ENCODE measurements around the gene TBC1D30.
"Not testable (repeated sequence)": the region's sequence is repeated elsewhere in the genome, so short reads cannot be mapped to it uniquely, and the experiment has no call there.

TBC1D30 gene

DNA sequence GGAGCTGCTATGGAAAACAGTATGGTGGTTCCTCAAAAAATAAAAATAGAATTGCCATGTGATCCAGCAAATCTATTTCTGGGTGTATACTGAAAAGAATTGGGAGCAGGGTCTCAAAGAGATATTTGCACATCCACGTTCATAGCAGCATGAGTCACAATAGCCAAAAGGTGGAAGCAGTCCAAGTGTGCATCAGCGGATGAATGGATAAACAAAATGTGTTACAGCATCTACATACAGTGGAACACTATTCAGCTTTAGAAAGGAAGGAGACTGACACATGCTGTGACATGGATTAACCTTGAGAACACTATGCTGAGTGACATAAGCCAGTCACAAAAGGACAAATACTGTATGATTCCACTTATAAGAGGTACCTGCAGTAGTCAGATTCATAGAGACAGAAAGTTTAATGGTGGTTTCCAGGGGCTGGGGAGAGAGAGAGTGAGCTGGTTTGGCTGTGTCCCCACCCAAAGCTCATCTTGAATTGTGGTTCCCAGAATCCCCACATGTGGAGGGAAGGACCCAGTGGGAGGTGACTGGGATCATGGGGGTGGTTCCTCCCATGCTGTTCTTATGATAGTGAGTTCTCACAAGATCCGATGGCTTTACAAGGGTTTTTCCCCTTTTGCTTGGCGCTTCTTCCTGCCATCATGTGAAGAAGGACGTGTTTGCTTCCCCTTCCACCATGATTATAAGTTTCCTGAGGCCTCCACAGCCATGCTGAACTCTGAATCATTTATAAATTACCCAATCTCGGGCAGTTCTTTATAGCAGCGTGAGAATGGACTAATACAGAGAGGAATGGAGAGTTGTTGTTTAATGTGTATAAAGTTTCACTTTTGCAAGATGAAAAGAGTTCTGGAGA, 17.6 kb upstream of the TBC1D30 start:
- DNase-seq = peak; percentile 62

DNA sequence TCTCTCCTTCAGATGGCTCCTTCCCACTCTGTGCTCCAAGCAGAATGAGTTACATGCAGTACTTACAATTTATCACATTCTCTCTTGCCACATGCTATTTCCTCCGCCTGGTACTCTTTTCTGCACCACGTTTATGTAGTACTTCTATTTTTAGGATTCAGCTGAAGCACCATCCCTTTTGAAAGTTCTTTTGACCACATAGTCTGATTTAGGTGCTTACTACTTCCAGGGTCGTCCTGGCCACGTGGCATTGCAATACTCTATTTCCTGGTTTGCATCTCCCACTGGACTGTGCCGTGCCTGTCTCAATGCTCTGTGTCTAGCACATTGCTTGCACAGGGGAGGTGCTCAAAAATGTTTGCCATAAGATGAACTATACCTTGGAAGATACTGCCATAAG, 16.3 kb upstream of the TBC1D30 start:
- DNase-seq = no peak

GRCh38 chr12:64810831-64811230, 13.6 kb upstream of the TBC1D30 start:
- no peak for DNase-seq

DNA sequence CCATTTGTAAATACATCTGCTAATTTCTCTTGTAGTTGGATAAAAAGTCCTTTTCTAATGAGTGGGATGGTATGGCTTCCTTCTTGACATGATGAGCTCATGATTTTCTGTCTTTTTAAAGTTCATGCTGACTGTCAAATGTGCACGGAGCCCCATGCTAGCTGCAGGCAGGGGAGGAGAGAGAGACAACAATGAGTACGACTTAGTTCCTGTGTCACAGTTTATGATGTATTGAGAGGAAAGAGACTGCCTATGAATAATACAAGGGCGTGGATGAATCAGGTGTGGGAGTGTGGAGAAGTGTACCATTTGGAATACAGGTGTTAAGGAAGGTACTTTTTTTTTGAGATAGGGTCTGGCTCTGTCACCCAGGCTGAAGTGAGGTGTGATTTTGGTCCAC, 10.7 kb upstream of the TBC1D30 start:
- DNase-seq = no peak

GRCh38 chr12:64814432-64814831, 10.0 kb upstream of the TBC1D30 start:
- DNase-seq = no peak

- no peak for DNase-seq
Measured at GRCh38 chr12:64819816-64820402, 4.5 kb upstream of the TBC1D30 start.

DNA sequence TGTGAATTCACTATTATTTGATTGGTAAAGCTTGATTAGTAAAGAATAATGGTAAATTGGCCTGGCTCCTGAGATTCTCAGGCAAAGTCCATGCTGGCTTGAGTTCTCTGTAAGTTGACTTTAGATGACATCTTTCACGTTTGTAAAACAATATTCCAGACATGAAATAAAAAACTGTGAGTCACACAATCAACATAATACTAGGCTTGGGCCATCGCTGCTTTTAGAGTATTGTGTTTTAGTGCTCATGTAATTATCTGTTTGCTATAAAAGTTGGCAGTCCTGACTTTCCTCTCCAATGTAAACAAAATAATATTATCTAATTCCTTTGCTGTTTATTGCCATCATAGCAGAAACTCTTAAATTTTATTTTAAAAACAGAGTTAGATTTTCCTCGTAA, 3.9 kb upstream of the TBC1D30 start:
- DNase-seq = no peak

DNA sequence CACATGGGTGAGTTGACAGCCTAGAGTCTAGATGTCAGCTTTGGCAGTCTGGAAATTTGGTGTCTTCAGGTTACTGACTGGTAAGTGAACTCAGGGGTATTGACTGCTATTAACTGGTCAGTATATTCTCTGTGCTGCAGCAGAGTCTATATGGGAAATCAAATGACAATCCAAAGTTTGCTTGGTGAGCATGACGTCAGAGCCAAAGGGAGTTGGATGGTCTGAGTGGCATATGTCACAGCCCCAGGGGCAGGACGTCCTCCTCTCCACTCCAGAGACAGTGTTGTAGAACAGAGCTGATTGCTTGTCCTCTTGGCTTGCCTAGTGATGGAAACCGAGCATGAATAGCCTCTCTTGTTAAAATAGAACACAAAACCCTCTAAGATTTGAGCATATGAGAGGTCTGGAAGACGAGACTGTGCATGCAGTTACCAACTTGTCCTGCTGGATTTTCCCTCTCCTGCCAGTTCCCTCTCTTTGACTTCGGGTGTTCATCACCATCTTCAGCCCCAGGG, 3.3 kb upstream of the TBC1D30 start:
- no peak for DNase-seq

DNA sequence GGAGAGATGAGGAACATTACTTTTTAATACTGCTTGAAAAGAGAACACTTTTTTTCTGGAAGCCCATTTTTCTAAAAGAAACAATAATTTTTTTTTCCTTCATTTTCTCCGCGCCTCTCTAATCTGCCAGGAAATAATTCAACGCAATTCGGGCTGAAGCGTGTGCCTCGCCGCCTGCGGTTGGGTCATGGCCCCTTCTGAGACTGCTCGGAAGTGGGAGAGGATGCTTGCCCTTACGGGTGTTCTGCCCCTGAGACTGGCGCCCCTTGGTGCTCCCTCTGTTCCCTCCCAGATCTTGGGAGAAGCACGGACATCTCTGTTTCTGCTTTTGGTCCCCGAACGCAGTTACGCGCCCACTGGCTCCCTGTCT, 332 bp upstream of the TBC1D30 start:
- DNase-seq = no peak

GRCh38 chr12:64825143-64826021, 935 bp downstream of the TBC1D30 start:
- no peak for DNase-seq

GRCh38 chr12:64826234-64826633, 1.8 kb downstream of the TBC1D30 start:
- peak; percentile 53 for DNase-seq

DNA sequence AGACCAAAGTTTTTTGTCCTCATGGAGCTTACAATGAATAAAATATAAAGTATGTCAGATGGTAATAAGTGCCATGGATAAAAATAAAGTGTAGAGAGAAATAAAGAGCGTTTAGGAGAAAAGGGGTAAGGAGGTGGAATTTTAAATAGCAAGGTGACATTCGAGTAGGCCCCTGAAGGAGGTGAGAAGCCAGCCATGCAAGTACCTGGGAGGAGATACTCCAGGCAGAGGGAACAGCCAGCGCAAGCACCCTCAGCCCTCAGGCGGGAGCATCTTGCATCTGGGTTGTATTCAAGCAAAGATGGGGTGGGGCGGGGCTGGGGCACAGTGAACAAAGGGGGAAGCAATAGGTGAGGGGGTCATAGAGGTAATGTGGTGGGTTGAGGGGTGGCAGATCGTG, 4.3 kb downstream of the TBC1D30 start:
- no peak for DNase-seq

GRCh38 chr12:64833928-64834327, 9.5 kb downstream of the TBC1D30 start:
- DNase-seq = no peak

GRCh38 chr12:64835901-64836300, 11.5 kb downstream of the TBC1D30 start:
- DNase-seq = no peak

- DNase-seq = no peak
Measured at GRCh38 chr12:64836856-64837255, 12.4 kb downstream of the TBC1D30 start.

- DNase-seq = no peak
Measured at GRCh38 chr12:64837427-64837826, 13.0 kb downstream of the TBC1D30 start.

- DNase-seq = no peak
Measured at GRCh38 chr12:64840119-64840518, 15.7 kb downstream of the TBC1D30 start.

- no peak for DNase-seq
Measured at GRCh38 chr12:64840949-64841717, 16.7 kb downstream of the TBC1D30 start.

GRCh38 chr12:64848409-64848808, 24.0 kb downstream of the TBC1D30 start:
- DNase-seq = not testable (repeated sequence)

DNA sequence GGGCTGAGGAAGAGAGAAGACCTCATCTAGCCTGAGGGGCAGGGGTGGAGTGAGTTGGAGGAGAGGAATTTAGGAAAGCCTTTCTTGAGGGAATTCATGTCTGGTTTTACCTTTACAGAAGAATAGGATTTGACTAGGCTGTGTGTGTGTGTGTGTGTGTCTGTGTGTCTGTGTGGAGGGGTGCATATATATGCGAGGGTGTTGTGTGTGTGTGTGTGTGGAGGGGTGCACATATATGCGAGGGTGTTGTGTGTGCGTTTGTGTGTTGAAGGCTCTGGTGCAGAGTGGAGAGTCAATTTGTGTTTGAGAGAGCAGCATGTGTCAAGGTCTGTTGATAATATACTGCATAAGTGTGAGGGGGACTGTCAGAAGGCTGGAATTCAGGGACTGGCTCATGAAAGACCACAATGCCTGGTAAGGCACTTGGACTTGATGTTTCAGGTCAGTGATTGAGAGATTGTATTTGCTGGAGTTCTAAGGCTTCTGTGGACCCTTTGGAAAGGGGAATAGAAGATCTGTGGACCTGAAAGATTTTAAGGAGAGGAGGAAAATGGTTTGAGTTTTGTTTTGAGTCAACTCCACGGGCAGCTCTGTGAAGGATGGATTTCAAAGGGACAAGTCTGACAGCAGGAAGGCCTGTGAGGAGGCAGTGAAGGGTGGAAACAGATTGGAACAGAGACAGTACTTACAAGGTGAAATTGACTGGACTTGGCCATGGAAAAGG, 34.6 kb downstream of the TBC1D30 start:
- DNase-seq = no peak

- DNase-seq = no peak
Measured at GRCh38 chr12:64860446-64860998, 36.1 kb downstream of the TBC1D30 start.

GRCh38 chr12:64864319-64864718, 39.9 kb downstream of the TBC1D30 start:
- DNase-seq = no peak
